ENCODE measurements around the gene OR5M10.
"Not testable (repeated sequence)": the region's sequence is repeated elsewhere in the genome, so short reads cannot be mapped to it uniquely, and the experiment has no call there.

Gene OR5M10

GRCh38 chr11:56577621-56578020, at the start of gene OR5M10:
TSS of gene OR5M10 (minus strand) at chr11:56577721. CDS start at chr11:56577721, 0 bp downstream.
- no peak for DNase-seq

GRCh38 chr11:56625946-56626345, 48.4 kb upstream of the OR5M10 start:
- no peak for DNase-seq

GRCh38 chr11:56624661-56625110, 47.2 kb upstream of the OR5M10 start:
- DNase-seq = no peak

GRCh38 chr11:56611174-56611573, 33.7 kb upstream of the OR5M10 start:
- no peak for DNase-seq

GRCh38 chr11:56592088-56592717, 14.7 kb upstream of the OR5M10 start:
- not testable (repeated sequence) for DNase-seq

- DNase-seq = no peak
These were observed 18.9 kb downstream of the OR5M10 start for GRCh38 chr11:56558574-56558973.

GRCh38 chr11:56554691-56555090, 22.8 kb downstream of the OR5M10 start:
- DNase-seq = not testable (repeated sequence)

GRCh38 chr11:56545531-56545930, 32.0 kb downstream of the OR5M10 start:
- no peak for DNase-seq

GRCh38 chr11:56543739-56544138, 33.8 kb downstream of the OR5M10 start:
- DNase-seq = no peak

- no peak for DNase-seq
These were observed 34.4 kb downstream of the OR5M10 start, which contains the start of gene OR5M11 for GRCh38 chr11:56543157-56543556. TSS of gene OR5M11 (minus strand) at chr11:56543257. CDS start at chr11:56543257, 0 bp downstream.

- no peak for DNase-seq
These were observed 44.3 kb downstream of the OR5M10 start for GRCh38 chr11:56533054-56533740.

GRCh38 chr11:56531856-56532255, 45.7 kb downstream of the OR5M10 start:
- DNase-seq = no peak

Data from SIG-M5 (cell line).